LoVo (cell line): Measurements from ENCODE around the gene ASAP2.

Experiments
- DNase-seq: peaks from one replicate; pipeline ENCODE4 v3.0.0-alpha.2; 2016; ENCODE audit warnings: low spot score

ASAP2 gene

DNA sequence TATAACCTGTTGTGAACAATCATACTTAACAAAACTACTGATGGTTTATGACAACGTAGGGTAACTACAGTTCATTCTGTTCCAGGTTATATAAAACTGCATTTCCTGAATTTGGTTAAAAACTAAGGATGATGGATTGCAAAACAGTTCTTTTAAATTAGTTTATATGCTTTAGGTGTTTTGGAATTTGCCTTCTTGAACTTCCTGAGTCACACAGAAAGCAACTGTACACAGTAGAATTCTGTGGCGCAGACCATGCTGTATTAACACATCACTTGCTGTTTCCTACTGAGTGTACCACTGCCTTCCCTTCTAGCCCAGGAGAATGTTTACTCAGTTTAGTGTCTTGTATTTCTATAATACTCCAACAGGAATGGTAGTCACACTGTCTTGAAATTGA, 197.3 kb downstream of the ASAP2 start:
- no peak for DNase-seq

- no peak for DNase-seq
These were observed 197.8 kb downstream of the ASAP2 start for GRCh38 chr2:9404451-9404850.

DNA sequence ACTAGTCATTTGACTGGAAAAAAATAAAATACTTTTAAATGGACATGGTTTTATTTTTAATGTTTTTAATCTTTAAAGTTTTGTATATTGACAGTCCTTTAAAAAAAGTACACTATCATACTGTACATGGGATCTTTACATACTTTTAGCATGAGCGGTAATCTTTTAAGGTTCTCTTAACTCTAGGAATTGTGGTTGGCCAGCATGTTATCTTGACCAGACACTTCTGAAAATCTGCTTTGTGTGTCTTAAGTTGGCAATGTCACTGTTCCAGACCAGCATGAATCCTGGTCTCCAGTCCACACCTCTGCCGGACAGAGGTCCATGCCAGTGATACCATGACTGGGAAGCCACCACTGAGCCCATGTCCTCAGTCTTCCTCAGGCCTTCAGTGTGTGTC, 199.0 kb downstream of the ASAP2 start:
- no peak for DNase-seq

- no peak for DNase-seq
These were observed 200.1 kb downstream of the ASAP2 start for GRCh38 chr2:9406529-9407362.

DNA sequence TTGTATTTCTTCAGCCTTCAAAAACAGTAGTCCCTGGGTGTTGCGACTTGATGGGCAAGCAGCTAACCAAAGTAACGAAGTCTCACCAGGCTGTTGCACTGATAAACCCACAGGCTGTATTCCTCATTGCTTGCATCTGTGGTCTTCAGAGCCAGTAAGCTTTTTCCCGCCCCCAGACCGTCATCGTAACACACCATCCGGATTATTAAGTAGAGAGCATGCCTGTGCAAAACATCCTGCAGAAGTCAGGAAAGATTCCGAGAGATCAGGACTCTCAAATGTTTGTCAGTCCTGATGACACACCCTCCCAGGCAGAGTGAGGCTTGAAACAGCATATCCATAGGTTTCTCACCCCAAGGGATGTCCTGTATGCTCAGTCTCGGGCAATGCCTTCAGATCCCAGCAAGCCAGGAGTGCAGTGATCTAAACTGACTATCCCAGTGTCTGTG, 200.8 kb downstream of the ASAP2 start:
- DNase-seq: no peak

- DNase-seq: no peak
These were observed 202.1 kb downstream of the ASAP2 start for GRCh38 chr2:9408641-9409151.

DNA sequence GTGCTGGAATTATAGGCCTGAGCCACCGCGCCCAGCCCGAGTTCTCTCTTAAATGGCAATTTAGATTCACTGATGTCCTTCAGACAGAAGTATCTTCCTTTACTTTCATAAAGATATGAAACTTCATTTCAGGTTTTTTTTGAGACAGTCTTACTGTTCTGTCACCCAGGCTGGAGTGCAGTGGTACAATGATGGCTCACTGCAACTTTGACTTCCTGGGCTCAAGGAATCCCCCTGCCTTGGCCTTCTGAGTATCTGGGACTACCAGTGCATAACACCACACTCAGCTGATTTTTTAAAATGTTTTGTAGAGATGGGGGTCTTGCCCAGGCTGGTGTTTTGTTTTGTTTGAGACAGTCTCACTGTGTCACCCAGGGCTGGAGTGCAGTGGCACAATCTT, 203.5 kb downstream of the ASAP2 start:
- DNase-seq: no peak

GRCh38 chr2:9412781-9413180, 206.2 kb downstream of the ASAP2 start:
- no peak for DNase-seq

GRCh38 chr2:9415516-9416169, 209.0 kb downstream of the ASAP2 start:
- no peak for DNase-seq

DNA sequence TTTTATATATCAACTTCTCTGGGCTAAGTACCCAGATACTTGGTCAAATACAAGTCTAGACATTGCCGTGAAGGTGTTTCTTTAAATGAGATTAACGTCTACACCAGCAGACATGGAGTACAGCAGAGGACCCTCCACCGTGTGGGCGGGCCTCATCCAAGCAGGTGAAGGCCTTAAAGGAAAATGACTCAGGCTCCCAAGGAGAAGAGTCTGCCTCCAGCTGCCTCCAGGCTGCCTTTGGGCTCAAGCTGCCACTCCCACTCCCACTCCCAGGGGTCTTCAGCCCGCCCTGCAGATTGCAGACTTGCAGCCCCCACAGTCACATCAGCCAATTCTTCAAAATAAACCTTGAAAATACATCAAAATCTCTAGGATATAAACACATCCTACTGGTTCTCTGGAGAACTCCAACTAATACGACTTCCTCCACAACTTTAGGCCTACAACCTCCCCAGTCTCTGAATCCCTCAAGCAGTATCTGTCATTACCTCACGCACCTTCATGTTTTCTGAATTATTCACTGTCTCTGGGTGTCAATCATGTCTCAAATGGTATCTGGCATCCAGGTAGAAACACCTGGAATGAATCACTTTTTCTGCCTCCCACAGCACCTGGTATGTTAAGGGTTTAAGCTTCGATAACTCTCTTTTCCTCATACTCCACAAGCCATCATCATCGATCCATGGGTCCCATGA, 209.8 kb downstream of the ASAP2 start:
- DNase-seq: no peak

- no peak for DNase-seq
These were observed 210.3 kb downstream of the ASAP2 start for GRCh38 chr2:9416962-9417316.

- no peak for DNase-seq
These were observed 211.1 kb downstream of the ASAP2 start for GRCh38 chr2:9417725-9418124.

GRCh38 chr2:9418746-9419145, 212.1 kb downstream of the ASAP2 start:
- no peak for DNase-seq

- DNase-seq: no peak
These were observed 212.9 kb downstream of the ASAP2 start for GRCh38 chr2:9419541-9419940.

- no peak for DNase-seq
These were observed 213.9 kb downstream of the ASAP2 start for GRCh38 chr2:9420495-9420894.

GRCh38 chr2:9422321-9423099, 215.9 kb downstream of the ASAP2 start:
- peak; percentile 26 for DNase-seq

DNA sequence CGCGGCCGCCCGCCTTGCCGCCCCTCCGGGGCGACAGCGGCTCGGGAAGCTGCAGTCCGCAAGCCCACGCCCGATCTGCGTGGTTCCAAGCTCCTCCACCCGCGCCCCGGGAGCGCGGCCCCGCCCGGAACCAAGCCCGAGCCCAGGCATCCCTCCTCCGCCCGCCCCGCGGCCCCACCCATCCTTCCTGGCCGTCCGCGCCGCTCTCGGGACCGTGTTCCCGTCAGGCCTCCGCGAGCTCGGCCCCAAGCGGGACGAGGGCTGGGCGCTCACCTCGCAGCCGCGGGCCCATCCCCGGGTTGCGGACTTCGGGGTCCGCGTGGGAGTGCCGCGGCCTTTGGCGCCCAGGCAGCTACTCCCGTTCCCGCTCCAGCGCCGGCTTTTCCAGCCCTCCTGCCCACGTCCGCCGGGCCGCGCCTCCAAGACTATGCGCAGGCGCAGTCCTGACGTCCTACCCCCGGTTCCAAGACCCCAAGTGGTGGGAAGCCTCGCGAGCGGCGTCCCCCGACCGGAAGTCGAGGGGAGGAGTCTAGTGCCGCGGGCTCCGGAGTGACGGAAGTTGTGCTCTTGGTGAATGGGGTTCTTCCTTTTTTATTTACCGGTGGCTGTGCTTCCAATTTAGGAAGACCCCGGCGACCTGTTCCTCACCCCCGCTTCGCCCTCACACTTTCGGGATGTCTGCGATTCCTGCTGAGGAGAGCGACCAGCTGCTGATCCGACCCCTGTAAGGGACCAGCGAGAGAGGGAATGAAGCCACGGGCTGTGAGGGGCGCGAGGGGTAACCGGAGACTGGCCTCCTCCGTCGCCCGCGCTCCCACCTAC, 216.7 kb downstream of the ASAP2 start, which contains the start of the genes CPSF3 and ITGB1BP1:
Gene CPSF3, plus strand, starts transcription at position 555 of the 822 bp plus-strand sequence. Its CDS starts 120 bp downstream, at position 675.
Gene ITGB1BP1, minus strand, starts transcription at position 429 of the 822 bp plus-strand sequence. CDS start 4,831 bp downstream, outside the sequence.
- peak; percentile 98 for DNase-seq

DNA sequence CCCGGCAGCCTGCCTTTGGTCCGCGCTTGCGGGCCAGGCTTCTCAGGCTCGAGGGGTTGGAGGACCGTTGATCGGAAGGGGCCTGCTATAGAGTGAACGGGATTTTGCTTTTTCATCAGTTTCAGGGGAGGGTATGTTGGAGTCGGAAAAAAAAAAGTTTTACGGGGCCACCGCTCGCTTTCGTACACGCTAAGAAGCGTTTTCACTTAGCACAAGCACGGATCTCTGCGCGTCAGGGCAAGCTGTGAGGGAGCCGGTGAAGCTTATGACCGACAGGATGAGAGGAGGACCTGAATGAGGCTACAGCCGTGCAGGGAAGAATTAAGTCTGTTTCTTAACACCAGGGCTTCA, 217.3 kb downstream of the ASAP2 start:
- no peak for DNase-seq

DNA sequence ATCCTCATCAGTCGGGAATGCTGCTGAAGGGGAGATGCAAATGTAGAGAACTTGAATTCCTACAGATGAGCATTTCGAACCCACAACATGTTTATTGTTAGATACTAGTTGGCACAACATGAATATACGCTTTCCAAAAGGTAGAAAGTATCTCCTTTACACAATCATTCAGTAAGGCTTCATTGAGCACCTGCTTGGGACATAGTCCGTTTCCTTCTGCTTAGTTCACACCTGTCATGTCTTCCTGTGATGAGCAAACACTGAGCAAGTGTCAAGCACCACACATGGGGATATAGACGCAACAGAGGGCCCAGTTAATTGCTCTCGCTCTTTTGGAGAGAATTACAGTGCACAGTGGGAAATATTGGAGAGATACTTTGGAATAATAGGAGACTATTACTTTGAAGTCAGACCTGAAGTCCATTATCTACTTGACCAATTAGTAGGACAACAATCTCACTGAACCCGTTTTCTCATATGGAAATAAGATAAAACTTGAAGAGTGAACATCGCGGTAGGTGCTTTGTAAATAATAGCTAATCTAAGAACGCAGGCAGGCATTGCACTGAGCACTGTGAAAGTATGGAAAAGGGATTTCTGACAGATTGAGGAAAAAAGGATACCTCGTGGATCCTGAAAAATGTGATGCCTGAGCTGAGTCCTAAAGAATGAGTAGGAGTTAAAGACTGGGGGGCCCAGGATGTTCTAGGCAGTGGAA, 218.0 kb downstream of the ASAP2 start:
- DNase-seq: no peak

- no peak for DNase-seq
These were observed 222.5 kb downstream of the ASAP2 start for GRCh38 chr2:9428965-9429577.
